Stimulated activated CD4-positive, alpha-beta T cell treated with anti-CD3 and anti-CD28 coated beads, Interleukin-2, amount 100 ng/mL, for 4 hours (primary cell): ENCODE measurements around the gene RABGAP1.
"Not testable (repeated sequence)": the region's sequence is repeated elsewhere in the genome, so short reads cannot be mapped to it uniquely, and the experiment has no call there.

Experiments
- DNase-seq: peaks from one replicate; pipeline ENCODE4 v3.0.0-alpha.2; 2020; ENCODE audit warnings: low read depth

RABGAP1 gene

DNA sequence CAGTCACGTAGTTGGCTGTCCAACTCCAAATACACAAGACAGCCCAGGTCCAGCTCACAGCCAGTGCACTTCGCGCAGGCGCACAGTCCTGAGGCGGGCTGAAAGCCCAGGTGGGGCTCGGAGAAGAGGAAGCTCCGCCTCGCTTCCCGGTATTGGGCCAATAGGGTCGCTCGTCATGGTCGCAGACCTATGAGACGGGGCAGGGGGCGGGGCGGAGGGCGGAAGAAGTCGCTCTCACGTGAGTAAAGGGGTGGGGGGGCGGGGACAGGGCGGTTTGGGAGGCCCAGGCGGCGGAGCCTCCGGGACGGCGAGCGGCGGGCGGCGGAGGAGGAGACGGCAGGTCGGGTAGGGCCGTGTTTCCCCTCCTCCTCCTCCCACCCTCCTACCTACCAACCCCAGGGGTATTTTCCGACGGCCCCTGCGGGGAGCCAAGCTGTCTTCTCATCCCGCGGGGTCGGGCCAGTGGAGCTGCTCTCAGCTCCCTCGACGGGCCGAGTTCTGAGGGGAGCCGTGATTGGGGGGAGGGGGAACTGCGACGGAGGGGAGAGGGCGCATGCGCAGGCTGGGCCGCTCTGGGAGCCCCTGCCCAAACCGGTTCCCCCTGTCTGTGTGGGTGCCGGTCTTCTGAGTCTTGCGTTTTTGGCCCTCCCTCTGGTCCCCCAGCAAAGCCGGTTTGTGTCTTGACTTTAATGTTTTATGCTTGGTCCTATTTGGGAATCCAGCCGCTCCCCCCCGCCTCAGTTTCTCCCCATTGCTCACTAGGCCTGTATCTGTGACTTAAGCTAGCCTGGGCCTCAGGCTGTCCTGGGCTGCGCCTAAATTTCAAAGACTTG is at the start of gene RABGAP1:
RABGAP1 (plus strand) TSS at position 272 of the 833 bp plus-strand sequence. CDS start 16,040 bp downstream, outside the sequence.
- peak; percentile 98 for DNase-seq

DNA sequence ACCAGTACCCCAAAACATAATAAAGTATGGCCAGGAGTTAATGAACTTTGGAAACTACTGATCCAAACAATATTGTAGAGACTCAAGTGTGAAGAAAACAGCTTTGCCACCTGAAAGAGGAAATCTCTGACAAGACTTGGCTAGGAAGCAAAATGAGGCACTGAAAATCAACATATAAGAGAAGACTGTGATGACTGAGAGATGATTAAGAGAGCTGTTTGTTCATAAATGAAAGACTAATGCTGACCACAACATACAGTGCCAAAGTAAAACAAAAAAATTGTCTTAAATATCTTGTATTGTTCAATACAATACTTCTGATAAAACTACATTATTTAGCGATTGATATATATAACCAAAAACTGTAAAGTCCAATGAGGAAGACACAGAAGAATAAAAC is 42.9 kb upstream of the RABGAP1 start:
- DNase-seq: no peak

DNA sequence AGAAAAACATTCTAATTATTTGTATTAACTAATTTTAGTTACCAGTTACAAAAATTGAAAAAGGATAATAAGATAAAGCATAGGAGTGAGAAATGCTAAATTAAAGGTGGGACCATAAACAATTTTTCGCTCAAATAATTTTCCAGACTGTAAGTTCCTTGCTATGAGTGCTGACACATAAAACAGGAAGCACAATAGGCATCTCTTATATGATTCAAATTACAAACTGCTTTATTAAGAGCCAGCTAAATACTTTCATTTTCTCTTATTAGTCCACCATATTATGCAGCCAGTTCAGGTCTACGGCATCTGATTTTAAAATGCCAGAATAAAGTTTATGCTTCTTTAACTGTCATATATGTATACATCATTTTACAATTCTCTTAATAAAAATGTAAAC is 40.0 kb upstream of the RABGAP1 start:
- DNase-seq: no peak

DNA sequence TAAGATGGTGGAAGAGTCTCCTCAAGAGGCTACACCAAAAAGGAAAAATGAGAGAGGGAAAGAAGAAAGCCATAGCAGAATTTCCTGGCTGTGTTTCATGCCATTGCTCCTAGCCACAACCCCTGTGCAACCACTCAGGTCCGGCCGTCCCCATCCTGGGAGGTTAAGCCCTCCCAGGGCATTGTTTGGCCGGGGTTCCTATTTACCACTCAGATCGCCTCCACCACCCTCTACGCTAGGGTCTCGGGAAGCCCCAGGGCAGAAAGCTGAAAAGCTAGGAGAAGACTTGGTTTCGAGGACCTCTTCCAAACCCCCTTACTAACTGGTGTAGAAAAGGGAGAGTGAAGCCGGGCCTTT is 36.4 kb upstream of the RABGAP1 start:
- DNase-seq: no peak

DNA sequence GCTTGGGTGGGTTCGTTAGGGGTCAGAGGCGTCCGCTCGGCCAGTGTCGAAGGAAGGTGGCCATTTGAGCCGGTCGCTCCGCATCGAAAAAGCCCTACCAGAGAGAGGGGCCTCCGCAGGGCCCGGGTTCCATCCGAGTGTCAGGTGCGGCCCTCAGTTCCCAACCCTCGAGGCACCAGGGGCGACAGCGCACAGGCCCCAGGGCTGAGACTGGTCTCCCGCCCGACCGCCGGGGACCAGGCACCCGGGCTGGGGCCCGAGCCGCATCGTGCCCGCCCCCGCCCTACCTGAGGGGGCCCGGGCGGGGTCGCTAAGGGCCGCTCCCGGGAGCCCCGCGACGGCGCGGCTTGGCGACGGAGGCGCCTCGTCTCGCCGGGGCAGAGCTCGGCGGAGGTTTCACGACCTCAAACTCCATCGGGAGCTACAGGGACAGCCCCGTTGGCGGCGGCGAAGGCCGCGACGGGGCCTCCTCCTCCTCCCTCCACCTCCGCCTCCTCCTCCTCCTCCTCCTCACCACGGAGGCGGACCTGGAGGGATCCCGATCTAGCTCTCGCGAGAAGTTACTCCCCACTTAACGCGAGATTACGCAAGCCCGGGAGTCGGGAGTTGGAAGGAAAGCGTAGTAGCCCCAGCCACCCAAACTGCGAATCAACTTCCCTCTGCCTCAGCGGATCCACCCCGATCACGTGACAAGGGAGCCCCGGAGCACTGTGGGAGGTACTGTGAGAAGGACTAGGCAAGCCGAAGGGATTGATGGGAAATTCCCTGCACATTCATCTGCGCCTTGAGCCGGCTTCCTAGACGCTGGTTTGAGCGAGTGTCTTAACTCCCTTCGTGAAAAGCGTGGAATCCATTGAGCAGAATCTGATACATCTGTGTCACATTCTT is 35.8 kb upstream of the RABGAP1 start, which contains the start of gene RC3H2:
RC3H2 (minus strand) TSS at position 537 of the 888 bp plus-strand sequence. CDS start 7,850 bp downstream, outside the sequence.
- DNase-seq: peak; percentile 97

DNA sequence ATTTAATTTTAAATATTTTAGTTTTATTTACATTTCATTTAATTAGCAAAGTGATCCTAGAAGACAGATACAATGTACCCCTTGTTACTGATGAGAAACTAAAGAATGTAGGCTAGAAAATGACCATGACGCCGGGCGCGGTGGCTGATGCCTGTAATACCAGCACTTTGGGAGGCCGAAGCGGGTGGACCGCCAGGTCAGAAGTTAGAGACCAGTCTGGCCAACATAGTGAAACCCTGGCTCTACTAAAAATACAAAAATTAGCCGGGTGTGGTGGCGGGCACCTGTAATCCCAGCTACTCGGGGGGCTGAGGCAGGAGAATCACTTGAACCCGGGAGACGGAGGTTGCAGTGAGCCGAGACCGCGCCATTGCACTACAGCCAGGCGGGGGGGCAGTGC is 34.7 kb upstream of the RABGAP1 start:
- DNase-seq: not testable (repeated sequence)

DNA sequence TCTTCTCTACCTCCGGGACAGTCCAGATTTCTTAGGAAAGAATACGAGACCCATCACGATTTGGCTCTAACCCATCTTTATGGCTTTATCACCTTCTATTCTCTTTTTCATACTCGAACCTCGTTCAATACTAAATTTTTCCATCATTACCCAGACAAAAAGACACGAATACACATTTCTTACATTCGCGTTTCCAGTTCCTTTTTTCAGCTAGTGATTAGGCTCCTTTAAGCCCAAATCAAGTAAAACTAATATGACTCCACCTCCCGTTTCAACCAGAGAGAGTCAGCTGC is 28.2 kb upstream of the RABGAP1 start:
- DNase-seq: no peak

DNA sequence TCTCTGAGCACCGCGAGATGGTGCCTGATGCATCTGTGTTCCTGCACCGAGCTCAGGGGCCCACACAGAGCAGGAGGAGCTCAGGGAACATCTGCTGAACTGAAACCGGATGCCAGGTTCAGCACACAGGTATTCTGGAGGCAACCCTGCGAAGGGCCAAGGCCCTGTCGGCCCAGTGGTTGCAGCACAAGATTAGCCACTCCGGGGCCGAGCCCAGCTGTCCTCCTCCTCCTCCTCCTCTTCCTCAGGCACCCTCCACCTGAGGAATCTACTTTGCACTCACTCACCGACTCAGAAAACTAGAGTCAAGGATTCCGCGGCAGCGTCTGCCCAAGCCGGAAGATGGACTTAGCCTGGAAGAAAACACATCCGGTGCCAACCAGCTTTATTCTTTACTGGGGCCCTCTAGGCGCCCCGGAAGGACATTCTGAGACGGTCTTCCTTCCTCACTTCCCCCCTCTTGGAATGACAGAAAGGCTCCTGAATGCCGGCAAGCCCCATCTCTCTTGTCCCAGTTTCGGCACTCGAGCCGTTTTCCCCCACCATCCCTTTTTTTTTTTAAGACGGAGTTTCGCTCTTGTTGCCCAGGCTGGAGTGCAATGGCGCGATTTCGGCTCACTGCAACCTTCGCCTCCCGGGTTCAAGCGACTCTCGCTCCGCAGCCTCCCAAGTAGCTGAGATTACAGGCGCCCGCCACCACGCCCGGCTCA is 27.7 kb upstream of the RABGAP1 start, which contains the start of gene ZBTB6:
ZBTB6 (minus strand) TSS at position 360 of the 710 bp plus-strand sequence. CDS start 1,251 bp downstream, outside the sequence.
- DNase-seq: peak; percentile 51

DNA sequence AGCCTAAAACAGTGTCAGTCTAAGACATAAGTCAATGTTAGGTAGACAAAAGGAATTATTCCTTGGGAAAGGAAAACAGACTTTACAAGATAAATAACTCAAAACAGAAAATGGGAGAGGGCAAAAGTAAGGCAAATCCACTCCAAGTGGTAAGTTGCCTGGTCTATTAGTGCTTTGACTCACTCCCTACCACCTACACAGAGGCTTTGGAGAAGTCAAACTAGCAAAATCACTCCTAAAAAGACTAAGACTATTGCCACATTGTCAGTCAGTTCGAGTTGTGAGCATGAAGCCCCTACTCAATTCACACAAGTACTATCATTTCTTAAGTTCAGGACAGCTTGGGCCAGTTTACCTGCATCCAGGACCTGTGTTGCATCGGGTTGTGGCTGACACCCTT is 22.5 kb upstream of the RABGAP1 start:
- no peak for DNase-seq

DNA sequence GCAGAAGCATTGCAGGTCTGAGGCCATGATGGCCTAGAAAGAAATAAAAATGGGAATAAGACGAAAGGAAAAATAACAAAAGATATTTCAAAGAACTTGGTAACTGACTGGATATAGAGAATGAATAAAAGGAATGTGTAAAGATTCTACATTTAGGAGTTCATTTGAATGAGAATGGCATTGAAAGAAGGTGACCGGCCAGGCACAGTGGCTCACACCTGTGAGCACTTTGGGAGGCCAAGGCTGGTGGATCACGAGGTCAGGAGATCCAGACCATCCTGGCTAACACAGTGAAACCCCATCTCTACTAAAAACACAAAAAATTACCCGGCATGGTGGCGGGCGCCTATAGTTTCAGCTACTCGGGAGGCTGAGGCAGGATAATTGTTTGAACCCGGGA is 18.1 kb upstream of the RABGAP1 start:
- DNase-seq: no peak

DNA sequence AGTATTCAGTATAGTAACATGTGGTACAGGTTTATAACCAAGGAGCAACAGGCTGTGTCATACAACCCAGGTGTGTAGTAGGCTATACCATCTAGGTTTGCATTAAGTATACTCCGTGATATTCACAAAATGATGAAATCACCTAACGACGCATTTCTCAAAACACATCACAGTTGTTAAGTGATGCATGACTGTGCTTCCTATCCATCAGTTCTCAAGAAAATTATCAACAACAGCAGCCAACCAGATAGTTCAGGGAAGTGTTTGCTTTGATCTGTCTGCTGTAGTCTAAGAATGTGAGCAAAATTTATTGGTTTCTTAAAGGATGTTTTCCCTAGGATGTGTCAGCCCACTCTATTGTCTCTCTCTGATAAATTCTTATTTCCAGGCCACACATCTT is 16.9 kb upstream of the RABGAP1 start:
- no peak for DNase-seq

DNA sequence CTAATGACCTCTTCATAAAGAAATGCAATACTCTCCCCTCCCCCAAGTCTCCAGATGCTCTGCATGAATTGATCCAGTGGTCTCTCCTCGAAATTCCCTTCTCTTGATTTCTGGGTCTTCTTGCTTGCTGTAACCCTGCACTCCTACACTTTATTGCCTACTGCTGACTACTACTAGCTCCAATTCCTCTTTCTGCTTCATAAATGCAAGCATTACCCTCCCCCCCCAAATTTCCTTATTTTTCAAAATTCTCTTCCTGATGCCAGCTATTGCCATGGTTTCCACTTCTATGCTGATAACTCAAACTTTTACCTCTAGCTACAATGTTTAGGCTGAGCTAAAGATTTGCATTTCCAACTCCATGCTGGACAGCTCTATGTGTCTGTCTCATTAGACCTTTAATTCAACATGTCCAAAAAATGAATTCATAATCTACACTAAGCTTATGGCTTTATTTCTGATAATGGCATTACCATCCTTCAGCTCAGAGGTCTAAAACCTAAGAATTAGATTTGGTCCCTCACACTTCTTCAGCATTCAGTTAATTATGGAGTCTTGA is 10.9 kb upstream of the RABGAP1 start:
- DNase-seq: no peak

DNA sequence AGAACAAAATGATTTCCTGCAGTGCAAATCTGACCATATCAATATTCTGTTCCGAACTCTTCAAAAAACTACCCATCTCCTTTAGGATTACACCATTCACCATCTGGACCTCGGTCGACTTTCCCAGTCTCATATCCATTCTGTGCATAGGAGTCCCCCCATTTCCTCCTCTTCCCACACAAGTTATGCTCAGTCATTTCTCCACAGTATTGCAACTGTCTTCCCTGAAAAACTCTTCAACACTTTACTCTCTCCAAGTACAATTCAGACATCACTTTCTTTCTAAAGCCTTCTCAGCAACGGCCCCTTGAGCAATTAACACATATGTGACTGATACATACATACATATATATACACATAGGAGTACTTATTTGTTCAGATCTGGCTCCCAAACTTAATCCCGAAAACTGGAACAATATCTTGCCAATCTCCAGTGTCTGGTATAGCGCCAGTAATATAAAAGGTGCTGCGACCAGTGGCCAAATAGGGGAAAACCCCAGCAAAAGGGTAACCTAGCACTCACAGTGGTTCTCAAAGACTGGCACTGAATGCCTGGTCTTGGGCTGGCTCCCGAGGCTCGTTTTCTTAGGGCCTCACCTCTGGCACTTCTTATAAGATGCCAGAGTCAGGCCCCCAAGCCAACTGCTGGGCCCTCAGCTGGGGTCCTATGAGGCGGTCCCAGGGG is 10.1 kb upstream of the RABGAP1 start:
- DNase-seq: no peak

DNA sequence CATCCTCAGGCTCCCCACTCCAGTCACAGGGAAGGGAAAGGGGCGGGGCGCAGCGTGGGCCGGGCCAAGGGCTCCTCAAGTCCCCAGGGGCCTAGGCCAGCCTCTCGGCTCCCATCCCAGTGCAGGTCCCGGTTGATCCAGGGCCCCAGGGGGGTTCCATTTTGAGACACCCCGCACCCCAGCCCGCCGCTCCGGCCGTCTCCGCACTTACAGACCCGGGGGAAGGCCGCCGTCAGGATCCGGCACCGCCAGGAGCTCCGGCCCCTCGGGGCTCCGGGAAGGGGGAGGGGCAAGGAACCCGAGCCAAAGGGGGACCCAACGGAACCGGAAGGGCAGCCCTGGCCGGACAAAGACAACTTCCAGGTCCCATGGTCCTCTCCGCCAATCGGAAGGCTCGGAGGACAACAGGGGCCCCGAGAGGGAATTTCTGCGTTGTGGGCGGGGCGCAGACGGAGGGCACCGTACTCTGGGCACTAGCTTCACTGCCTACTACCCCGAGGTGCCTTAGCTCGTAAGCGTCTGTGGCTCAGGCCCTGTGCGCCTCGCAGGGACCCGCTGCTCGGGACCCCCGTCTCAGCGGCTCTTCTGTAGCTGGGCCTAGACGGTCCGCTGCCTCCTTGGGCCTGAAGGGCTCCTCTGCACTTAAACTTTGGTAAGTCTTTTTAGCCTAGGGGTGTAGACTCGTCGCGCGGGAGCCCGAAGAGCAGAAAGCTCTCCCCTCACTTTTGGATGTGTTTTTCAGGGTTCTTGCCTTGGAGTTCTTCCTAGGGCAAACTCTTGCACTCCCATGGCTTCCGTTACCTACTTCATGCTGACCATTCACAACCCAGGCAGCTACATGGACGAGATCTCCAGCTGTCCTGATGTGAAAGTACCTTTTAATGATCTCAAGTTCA is 9.3 kb upstream of the RABGAP1 start, which contains the start of gene ZBTB26:
ZBTB26 (minus strand) TSS at position 287 of the 896 bp plus-strand sequence. CDS start 11,578 bp downstream, outside the sequence.
- peak; percentile 78 for DNase-seq

DNA sequence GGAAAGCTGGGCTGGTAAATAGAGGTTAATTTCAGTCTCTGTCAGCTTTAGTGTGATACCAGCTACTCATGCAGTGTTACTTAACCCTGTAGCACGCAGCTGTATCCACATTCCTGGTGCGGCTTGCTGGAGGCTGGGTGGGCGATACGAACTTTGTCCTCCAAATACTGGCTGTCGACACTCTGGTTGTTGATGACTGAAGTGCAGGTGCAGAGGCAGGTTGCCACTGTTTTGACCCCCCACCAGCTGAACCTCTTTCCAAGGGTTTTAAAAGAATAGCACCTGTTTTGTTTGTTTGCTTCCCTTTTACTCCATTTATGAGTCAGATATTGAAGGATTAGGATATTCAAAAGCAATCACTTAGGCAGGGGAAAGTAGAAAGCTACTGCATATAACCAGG is 4.4 kb upstream of the RABGAP1 start:
- no peak for DNase-seq

DNA sequence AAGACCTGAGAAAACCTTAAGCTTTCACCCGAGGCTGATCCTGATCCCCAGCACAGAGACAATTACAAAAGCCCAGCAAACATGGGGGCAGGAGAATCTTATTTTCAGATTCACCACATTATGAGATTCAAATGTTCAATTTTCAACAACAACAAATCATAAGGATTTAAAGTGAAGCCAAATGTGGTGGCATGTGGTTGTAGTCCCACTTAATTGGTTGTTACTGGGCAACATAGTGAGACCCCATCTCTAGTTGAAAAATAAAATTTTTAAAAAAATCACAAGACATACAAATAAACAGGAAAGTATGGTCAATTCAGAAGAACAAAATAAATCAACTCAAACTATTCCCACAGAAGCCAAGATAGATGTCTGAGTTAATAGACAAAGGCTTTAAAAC is 3.9 kb upstream of the RABGAP1 start:
- DNase-seq: no peak

DNA sequence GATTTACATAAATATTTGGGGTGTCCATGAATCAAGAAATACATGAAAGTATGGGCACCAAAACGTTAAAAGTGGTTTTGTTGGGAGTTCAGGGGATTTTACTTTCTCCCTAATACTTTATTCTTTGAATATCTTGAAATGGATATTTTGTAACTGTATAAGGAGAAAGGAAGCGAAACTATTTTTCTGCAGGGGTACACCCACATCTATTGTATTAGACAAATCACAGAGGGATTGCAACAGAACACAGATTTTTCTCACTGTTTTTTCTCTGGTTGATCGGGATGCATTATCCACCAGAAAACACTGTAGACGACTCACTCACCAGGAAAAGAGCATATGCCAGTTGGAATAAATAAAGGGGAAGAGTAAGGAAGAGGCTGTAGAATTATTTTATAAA is 1.2 kb upstream of the RABGAP1 start:
- no peak for DNase-seq

DNA sequence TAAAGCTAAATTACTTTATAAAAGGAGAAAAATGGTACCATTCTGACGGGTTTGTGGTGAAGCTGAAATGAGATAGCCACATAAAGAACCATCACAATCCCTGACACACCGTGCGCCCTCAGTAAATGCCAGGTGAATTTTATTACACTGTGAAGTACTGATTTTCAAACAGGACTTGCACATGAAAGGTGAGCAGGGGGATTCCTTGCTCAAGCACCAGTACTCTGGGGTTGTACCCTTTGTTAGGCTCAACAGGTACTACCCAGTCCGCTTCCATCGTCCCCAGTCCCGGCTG is 419 bp upstream of the RABGAP1 start:
- DNase-seq: no peak

DNA sequence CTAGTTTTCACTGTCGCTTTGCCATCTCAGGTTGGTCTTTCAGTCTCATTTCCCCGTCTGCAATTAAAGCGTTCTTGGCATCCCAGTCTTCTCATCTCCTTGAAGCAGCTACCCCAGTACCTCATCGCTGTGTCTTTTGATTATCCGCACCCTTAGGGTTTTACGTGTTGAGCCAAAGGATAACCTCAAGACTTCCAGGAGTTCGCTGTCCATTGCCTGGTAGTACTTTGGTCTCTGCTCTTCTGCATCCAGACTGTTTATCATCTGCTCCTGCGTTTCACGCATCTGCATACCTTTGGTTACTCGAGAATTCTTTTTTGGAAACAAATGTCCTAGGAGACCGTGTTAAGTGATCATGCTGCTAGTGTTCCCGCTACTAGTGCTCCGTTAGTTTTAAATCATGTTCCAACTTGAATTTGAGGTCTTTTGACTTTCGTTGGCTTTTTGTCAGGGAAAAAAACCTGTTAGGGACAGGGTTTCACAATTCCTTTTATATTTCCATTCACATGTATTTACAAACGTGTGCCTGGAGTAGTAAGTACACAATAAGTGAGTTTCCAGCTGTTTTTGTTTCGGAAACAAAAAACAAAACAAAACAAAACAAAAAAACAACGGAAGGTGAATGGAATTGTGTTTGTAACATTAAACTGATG is 888 bp downstream of the RABGAP1 start:
- DNase-seq: no peak
